Stimulated activated CD8-positive, alpha-beta memory T cell treated with anti-CD3 and anti-CD28 coated beads, Interleukin-12 subunit alpha, Interleukin-12 subunit beta, amount 100 ng/mL, for 24 hours (primary cell): Measurements from ENCODE around the gene RALGPS2.
"Not testable (repeated sequence)": the region's sequence is repeated elsewhere in the genome, so short reads cannot be mapped to it uniquely, and the experiment has no call there.

Source experiments
- DNase-seq: peaks from one replicate; pipeline ENCODE4 v3.0.0-alpha.2; 2020; ENCODE audit errors: extremely low read depth

Gene RALGPS2

GRCh38 chr1:178942285-178943198 lies 217.5 kb downstream of the RALGPS2 start:
- no peak for DNase-seq

- DNase-seq, result no peak
These were observed 219.7 kb downstream of the RALGPS2 start for GRCh38 chr1:178944729-178945128.

GRCh38 chr1:178945763-178946266 lies 220.8 kb downstream of the RALGPS2 start:
- DNase-seq, result no peak

GRCh38 chr1:178946416-178946815 lies 221.4 kb downstream of the RALGPS2 start:
- no peak for DNase-seq

- no peak for DNase-seq
These were observed 222.0 kb downstream of the RALGPS2 start for GRCh38 chr1:178946855-178947676.

GRCh38 chr1:178947677-178947981 lies 222.6 kb downstream of the RALGPS2 start:
- no peak for DNase-seq

GRCh38 chr1:178948676-178949075 lies 223.6 kb downstream of the RALGPS2 start:
- DNase-seq, result no peak

- not testable (repeated sequence) for DNase-seq
These were observed 224.8 kb downstream of the RALGPS2 start for GRCh38 chr1:178949866-178950265.

GRCh38 chr1:178951600-178951999 lies 226.6 kb downstream of the RALGPS2 start:
- DNase-seq, result no peak

GRCh38 chr1:178953034-178953433 lies 228.0 kb downstream of the RALGPS2 start:
- no peak for DNase-seq

GRCh38 chr1:178953538-178954324 lies 228.7 kb downstream of the RALGPS2 start:
- no peak for DNase-seq

GRCh38 chr1:178954325-178954690 lies 229.3 kb downstream of the RALGPS2 start:
- DNase-seq, result no peak

- DNase-seq, result no peak
These were observed 229.9 kb downstream of the RALGPS2 start for GRCh38 chr1:178954937-178955336.

- DNase-seq, result no peak
These were observed 230.4 kb downstream of the RALGPS2 start for GRCh38 chr1:178955391-178955954.

- DNase-seq, result no peak
These were observed 233.4 kb downstream of the RALGPS2 start for GRCh38 chr1:178958491-178958890.

GRCh38 chr1:178959543-178960460 lies 234.8 kb downstream of the RALGPS2 start:
- DNase-seq, result no peak

GRCh38 chr1:178960482-178961240 lies 235.6 kb downstream of the RALGPS2 start:
- no peak for DNase-seq

- DNase-seq, result no peak
These were observed 236.3 kb downstream of the RALGPS2 start for GRCh38 chr1:178961331-178961730.

- no peak for DNase-seq
These were observed 236.8 kb downstream of the RALGPS2 start for GRCh38 chr1:178961868-178962267.
